TTC549 (cell line): ENCODE measurements around the gene SHOX.

ENCODE experiments used
- FAIRE-seq: peaks from 2 replicates; lab custom pipeline; 2012; peaks lifted over from hg19 to GRCh38; lab: Jason Lieb, UNC

SHOX gene

GRCh38 chrX:666762-667720 is 36.5 kb downstream of the SHOX start:
- FAIRE-seq: no peak

GRCh38 chrX:670645-671044 is 40.1 kb downstream of the SHOX start:
- FAIRE-seq: no peak

GRCh38 chrX:672931-673330 is 42.3 kb downstream of the SHOX start:
- no peak for FAIRE-seq

- no peak for FAIRE-seq
Measured at GRCh38 chrX:675279-675954, 44.8 kb downstream of the SHOX start.

GRCh38 chrX:675955-676295 is 45.3 kb downstream of the SHOX start:
- FAIRE-seq: no peak

GRCh38 chrX:677376-677775 is 46.8 kb downstream of the SHOX start:
- no peak for FAIRE-seq

GRCh38 chrX:679291-679979 is 48.8 kb downstream of the SHOX start:
- no peak for FAIRE-seq

GRCh38 chrX:680062-680461 is 49.5 kb downstream of the SHOX start:
- no peak for FAIRE-seq

GRCh38 chrX:681989-682388 is 51.4 kb downstream of the SHOX start:
- FAIRE-seq: no peak

GRCh38 chrX:682892-683291 is 52.3 kb downstream of the SHOX start:
- FAIRE-seq: no peak

GRCh38 chrX:683576-683975 is 53.0 kb downstream of the SHOX start:
- no peak for FAIRE-seq

- no peak for FAIRE-seq
Measured at GRCh38 chrX:685120-686032, 54.8 kb downstream of the SHOX start.

- no peak for FAIRE-seq
Measured at GRCh38 chrX:689983-690382, 59.4 kb downstream of the SHOX start.

- FAIRE-seq: no peak
Measured at GRCh38 chrX:694800-695199, 64.2 kb downstream of the SHOX start.

- FAIRE-seq: no peak
Measured at GRCh38 chrX:698206-698605, 67.6 kb downstream of the SHOX start.

GRCh38 chrX:700936-701335 is 70.3 kb downstream of the SHOX start:
- no peak for FAIRE-seq

- FAIRE-seq: no peak
Measured at GRCh38 chrX:701673-702072, 71.1 kb downstream of the SHOX start.

GRCh38 chrX:703466-703865 is 72.9 kb downstream of the SHOX start:
- FAIRE-seq: no peak

- no peak for FAIRE-seq
Measured at GRCh38 chrX:703866-704265, 73.3 kb downstream of the SHOX start.
